Fibroblast of pulmonary artery (primary cell): ENCODE measurements around the gene COMMD3.
"Not testable (repeated sequence)": the region's sequence is repeated elsewhere in the genome, so short reads cannot be mapped to it uniquely, and the experiment has no call there.

ENCODE experiments used
- DNase-seq: peaks from one replicate; pipeline ENCODE4 v3.0.0-alpha.2; 2010; ENCODE audit warnings: low read depth
- H3K4me3 ChIP-seq: replicated peaks from 2 replicates; pipeline ENCODE4 v1.5.1; 2011; ENCODE audit warnings: low read depth, mild to moderate bottlenecking, control low read depth, low read length, moderate library complexity
- TF ChIP-seq, protein P1 (sequence below): IDR thresholded peaks from 2 replicates; pipeline ENCODE4 v1.5.1; 2011; ENCODE audit warnings: mild to moderate bottlenecking, control low read depth, low read length, inconsistent platforms; ENCODE audit errors: missing control alignments

Gene COMMD3

DNA sequence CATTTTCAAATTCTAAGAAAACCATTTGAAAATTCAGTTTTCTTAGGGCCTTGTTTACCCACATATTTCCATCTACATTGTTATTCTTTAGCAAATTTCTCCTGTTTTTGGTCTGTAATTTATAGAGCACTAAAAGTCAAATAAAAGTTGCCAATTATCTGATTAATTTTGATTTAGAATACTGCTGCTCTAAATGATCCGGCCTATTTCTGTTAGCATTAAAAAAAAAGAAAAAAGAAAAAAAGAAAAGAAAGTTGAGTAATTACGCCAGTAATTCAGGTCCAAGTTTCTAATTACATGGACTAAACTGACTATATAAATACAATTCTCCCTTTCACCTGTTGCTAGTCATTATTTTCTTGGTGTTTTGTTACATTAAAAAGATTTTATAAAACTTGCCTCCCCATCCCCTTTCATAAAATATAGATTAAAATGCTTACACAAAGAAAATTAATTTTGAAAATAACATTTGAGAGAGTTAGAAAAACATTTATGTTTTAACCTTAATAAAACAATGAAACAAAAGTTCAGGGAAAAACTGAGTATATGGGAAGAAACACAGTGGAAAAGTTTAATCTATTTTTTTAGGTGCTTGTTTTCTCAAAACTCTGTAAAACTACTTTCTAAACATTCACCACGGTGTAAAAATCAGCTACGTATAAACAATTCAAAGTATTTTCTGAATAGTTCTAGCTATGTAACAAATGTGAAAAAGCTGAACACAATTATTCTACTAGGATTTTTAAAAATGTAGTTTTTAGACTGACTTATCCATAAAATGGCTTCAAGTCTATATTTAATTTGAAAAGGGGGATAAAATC is 6.8 kb upstream of the COMMD3 start:
- no peak overlapping the region for H3K4me3 ChIP-seq
- no peak for DNase-seq

DNA sequence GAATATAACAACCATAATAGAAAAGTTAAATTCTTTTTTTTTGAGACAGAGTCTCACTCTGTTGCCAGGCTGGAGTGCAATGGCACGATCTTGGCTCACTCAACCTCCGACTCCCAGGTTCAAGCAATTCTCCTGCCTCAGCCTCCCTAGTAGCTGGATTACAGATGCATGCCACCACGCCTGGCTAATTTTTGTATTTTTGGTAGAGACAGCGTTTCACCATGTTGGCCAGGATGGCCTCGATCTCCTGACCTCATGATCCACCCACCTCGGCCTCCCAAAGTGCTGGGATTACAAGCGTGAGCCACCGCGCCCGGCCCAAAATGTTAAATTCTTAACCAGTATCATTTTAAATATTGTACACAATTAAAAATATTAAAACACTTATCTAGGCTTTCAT is 6.2 kb upstream of the COMMD3 start:
- not testable (repeated sequence) for DNase-seq, H3K4me3 ChIP-seq

More for the DNA sequence above, 6.8 kb upstream of the COMMD3 start:
- TF ChIP-seq, protein P1, sequence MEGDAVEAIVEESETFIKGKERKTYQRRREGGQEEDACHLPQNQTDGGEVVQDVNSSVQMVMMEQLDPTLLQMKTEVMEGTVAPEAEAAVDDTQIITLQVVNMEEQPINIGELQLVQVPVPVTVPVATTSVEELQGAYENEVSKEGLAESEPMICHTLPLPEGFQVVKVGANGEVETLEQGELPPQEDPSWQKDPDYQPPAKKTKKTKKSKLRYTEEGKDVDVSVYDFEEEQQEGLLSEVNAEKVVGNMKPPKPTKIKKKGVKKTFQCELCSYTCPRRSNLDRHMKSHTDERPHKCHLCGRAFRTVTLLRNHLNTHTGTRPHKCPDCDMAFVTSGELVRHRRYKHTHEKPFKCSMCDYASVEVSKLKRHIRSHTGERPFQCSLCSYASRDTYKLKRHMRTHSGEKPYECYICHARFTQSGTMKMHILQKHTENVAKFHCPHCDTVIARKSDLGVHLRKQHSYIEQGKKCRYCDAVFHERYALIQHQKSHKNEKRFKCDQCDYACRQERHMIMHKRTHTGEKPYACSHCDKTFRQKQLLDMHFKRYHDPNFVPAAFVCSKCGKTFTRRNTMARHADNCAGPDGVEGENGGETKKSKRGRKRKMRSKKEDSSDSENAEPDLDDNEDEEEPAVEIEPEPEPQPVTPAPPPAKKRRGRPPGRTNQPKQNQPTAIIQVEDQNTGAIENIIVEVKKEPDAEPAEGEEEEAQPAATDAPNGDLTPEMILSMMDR, result no peak

DNA sequence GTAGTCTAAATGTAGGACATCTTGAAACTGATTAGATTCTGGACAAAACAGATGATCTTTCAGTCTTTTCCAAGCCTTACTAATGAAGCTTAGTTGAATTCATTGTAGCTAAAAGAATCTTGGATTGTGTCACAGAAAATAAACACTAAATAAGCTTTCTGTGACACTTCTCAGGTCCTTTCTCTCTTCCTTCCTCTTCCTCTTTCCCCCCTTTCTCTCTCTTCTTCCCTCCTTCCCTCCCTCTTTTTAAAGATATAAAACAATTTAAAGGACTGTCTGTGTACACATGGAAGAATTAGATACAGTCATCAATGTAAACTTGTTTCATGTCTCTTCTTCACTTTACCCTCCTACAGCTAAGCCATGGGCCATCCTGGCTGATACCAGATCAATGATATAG is 5.3 kb upstream of the COMMD3 start:
- TF ChIP-seq, protein P1, result no peak

DNA sequence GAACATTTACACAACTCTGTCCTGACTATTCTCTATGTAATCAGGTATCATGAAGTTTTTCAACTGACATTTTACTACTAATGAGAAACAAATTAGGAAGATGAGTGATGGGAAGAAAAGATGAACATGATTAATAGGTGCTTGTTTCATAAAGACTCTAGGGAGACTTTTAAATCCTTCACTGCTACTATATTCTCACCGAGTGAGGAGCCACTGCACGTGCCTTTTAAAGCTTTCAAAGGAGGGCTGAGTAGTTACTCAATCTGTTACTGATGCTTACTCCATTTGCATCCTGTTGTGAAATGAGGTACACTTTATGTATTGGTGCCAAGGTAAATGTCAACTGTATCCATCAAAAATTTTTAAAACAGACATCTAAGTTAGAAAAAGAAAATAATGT is 1.3 kb upstream of the COMMD3 start:
- TF ChIP-seq, protein P1, result no peak
- DNase-seq, result peak; percentile 42
- no peak overlapping the region for H3K4me3 ChIP-seq

More for the DNA sequence above, 5.3 kb upstream of the COMMD3 start:
- no peak for DNase-seq
- no peak overlapping the region for H3K4me3 ChIP-seq

DNA sequence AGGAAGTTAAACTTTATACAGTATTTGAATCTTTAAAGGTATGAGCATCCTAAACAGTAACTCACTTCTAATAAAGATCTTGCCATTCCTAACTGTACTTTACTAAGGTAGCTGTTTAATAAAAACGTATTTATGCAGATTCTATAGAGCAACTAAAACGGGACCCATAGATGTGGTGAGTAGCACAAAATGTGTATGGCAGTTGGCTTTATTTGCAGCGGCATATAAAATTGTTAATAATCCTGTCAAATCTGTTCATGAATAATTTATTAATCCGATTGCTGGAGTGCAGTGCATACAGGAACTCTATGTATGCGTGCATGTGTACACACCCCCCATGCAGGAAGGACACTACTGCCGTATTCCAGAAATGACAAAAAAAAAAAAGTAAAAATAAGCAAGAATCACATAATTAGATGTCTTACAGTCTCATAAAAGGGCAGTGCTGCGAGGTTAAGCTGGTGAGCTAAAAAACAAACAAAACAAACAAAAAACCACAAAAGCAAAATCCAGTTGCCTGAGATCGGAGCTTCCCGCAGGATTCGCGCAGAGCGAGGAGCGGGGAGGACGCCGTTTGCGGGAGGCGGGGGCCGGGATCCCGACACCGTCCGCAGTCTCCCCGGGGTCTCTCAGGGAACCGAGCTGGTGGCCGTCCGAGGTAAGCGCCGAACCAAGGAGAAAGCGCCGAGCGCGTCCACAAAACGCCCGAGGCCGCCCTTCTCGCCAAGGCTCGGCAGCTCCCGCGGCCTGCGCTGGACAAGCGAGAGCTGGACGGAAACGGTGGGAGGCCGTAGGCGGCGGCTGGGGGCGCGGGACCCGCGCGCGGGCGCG is 518 bp upstream of the COMMD3 start:
- peak overlapping the region; percentile 68 for H3K4me3 ChIP-seq
- TF ChIP-seq, protein P1, result no peak
- no peak for DNase-seq

DNA sequence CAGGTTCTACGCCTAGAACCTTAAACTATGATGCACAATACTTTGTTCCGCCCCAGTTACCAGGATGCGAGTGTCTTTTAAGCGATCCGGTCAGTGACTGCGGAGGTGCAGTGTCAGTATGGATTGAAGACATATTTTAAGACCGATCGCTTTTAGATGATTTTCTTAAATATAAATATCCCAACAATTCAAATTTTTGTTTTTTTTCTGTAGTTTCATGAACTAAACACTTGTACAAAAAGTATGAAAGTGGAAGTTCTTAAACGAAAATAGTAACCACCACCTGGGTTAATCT is 835 bp downstream of the COMMD3 start:
- H3K4me3 ChIP-seq, result peak overlapping the region; percentile 68
- DNase-seq, result no peak
- TF ChIP-seq, protein P1, result no peak

DNA sequence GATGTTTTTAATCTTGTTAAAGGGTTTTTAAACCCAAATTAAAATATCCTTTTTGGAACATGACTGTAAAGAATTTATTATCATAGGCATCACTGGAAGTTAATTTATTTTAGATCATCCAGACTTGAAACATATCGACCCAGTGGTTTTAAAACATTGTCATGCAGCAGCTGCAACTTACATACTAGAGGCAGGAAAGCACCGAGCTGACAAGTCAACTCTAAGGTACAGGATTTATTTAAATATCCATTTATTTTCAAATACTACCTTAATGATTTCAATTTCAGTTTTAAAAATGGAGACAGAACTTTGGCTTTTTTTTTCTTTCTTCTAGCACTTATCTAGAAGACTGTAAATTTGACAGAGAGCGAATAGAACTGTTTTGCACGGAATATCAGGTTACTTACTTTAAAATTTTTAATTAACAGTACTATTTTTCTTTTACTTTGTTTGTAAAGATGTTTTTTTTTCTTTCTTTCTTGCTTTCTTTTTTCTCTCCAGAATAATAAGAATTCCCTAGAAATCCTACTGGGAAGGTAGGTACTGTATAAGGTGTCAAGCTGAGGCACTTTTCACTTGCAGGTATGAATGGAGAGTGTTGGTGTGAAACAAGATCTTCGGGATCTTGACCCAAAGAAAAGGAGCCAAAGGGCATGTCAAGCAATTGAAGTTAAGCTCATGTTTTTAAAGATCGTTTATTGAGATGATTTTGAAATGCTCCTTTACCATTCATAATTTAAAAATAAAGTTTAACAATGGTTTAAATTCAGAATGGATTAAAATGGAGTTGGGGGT is 1.8 kb downstream of the COMMD3 start:
- DNase-seq, result no peak
- H3K4me3 ChIP-seq, result peak overlapping the region; percentile 68
- TF ChIP-seq, protein P1, result no peak
